ENCODE measurements around the gene LSM3. TPM values are rescaled to one million over a fixed set of nuclear protein-coding genes. Genes with fewer than 3 reads are reported as not detected.

Gene LSM3
- total and polyA plus RNA-seq, 4 experiments from 2014 or later, result 7.2 to 30.7 (median 15.1) TPM

DNA sequence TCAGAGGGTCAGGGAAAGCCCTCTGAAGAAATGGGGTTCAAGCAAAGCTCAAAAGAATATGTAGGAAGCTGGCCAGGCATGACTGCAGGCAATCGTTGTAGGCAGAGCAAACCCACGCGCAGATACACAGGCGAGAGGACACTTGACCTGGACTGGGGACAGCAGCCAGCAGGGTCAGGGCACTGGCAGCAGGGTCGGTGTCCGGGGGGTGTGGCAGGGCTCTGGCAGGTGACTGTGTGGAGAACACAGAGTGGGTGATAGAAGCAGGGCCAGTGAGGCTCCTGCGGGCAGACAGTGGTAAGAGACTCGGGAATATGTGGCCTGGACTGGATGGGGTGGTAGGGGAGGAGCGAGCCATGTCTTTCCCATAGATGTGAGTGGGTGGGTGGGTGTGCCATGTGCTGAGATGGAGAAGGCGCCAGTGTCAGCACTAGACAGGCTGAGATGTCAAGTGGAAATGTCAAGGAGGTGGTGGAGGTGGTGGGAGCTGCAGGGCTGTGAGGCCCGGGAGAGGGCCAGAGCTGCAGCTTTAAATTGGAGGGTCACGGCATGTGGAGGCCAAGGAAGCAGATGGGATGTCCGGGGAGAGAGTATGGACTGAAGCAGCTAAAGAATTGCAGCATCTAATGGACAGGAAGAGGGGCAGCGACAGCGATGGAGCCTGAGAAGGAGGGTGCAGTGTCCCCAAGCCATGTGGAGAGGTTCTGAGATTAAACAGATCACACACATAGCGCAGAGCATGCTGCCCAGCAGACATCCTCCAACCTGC, 40.3 kb upstream of the LSM3 start:
- no peaks in the 10 kb centered on the region for H3K9me3 ChIP-seq (ENCODE audit: control insufficient read depth in 1 of 2, low read length in 2 of 2)
- H3K4me3 ChIP-seq (ENCODE audit: low read length in 2 of 2), result no peak overlapping the region
- Mint-ChIP-seq H3K4me1 (peaks cover 32 to 48% (median 37%) of the 10 kb centered on the region in 4 donors), H3K4me3 (no peak overlapping the region), H3K27ac (peak overlapping the region; percentile 56 to 93 (median 65)), H3K36me3 (peaks cover 31 to 72% of the 10 kb centered on the region in 2 donors), H3K9me3 (no peaks in the 10 kb centered on the region), H3K27me3 (no peaks in the 10 kb centered on the region)
- peaks cover 34% of the 10 kb centered on the region for H3K36me3 ChIP-seq (ENCODE audit: insufficient read depth, low read length)
- ChIA-PET CTCF (ENCODE audit: partially characterized antibody) (no interaction called here), POLR2A (ENCODE audit: partially characterized antibody) (interaction anchor here (9.9 to 18.6 kb wide), 2 partner anchors 9 to 39 kb away, joined by 220 to 342 read pairs; partner anchors contain the start of genes CHCHD4, LSM3, TMEM43 and XPC)
- no peaks in the 10 kb centered on the region for H3K27me3 ChIP-seq (ENCODE audit: insufficient read depth, low read length)
- intact Hi-C loops (cut with micrococcal nuclease), result no loop called here
- peaks cover 37% of the 10 kb centered on the region for H3K4me1 ChIP-seq (ENCODE audit: insufficient read depth, low read length)
- no peak overlapping the region for H3K27ac ChIP-seq (ENCODE audit: low read depth, low read length)
- DNase-seq, result no peak

DNA sequence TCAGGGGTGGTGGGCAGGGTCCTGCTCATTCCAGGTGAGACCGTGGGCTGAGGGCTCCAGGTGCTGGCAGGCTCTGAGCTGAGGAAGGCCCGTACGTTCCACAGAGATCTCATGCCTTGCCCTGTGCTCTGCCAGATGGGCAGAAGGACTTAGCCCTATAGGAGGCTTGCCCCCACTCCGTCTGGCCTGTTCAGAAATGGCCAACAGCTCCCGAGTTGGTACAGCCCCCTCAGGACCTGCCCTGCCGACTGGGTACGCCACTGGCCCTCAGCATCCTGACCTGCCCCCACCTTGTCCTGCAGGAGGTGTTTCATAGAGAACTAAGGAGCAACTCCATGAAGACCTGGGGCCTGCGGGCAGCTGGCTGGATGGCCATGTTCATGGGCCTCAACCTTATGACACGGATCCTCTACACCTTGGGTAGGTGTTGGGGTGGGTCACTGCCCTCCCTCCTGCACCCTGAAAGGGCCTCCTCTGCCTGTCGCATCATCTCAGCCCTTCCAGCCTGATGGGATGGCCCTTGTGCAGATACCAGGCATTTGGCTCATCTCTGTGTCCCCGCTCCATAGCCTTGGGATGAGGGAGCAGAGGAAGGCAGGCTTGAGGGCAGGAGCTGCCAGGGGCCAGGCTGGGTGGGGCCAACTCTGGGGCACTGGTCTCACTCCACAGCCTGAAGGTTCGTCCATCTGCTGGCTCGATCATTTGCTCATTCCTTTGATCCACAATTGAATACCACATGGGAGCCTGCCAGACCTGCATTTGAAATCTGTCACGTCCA, 39.5 kb upstream of the LSM3 start:
- H3K9me3 ChIP-seq (ENCODE audit: control insufficient read depth in 1 of 2, low read length in 2 of 2), result no peaks in the 10 kb centered on the region
- no peak overlapping the region for H3K4me3 ChIP-seq (ENCODE audit: low read length in 2 of 2)
- peaks cover 35 to 56% (median 42%) of the 10 kb centered on the region in 4 donors for H3K4me1 Mint-ChIP-seq
- no peaks in the 10 kb centered on the region for H3K9me3 Mint-ChIP-seq
- ChIA-PET POLR2A (ENCODE audit: partially characterized antibody) (interaction anchor here (9.9 to 18.6 kb wide), 2 partner anchors 10 to 38 kb away, joined by 220 to 342 read pairs; partner anchors contain the start of genes CHCHD4, LSM3, TMEM43 and XPC), CTCF (ENCODE audit: partially characterized antibody) (no interaction called here)
- peak overlapping the region; percentile 47 to 100 (median 74) for H3K27ac Mint-ChIP-seq
- H3K36me3 Mint-ChIP-seq, result peaks cover 31 to 65% of the 10 kb centered on the region in 2 donors
- H3K27me3 Mint-ChIP-seq, result no peaks in the 10 kb centered on the region
- no peaks in the 10 kb centered on the region for H3K27me3 ChIP-seq (ENCODE audit: insufficient read depth, low read length)
- intact Hi-C loops (cut with micrococcal nuclease), result no loop called here
- no peak overlapping the region for H3K4me3 Mint-ChIP-seq
- no peak overlapping the region for H3K27ac ChIP-seq (ENCODE audit: low read depth, low read length)
- no peak for DNase-seq
- peaks cover 27% of the 10 kb centered on the region for H3K36me3 ChIP-seq (ENCODE audit: insufficient read depth, low read length)
- H3K4me1 ChIP-seq (ENCODE audit: insufficient read depth, low read length), result peaks cover 45% of the 10 kb centered on the region

DNA sequence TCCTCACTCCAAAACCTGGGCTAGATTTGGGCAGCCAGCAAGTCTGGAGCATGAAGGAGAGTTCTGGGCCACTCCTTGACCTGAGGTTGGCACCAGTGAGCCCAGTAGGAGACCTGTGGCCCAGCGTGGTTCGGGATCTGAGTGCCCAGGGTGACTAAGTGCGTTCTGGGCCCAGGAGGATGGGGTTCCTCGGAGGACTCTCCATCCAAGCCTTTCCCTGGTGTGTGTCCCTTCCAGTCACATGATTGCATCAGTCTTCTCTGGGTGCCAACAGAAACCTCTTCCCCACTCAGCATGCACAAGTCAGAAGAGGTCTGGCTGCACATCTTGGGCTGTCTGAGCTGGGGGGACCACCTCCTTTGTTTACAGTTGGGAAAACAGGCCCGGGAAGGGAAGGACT, 38.8 kb upstream of the LSM3 start:
- peaks cover 31 to 63% of the 10 kb centered on the region in 2 donors for H3K36me3 Mint-ChIP-seq
- no peaks in the 10 kb centered on the region for H3K9me3 Mint-ChIP-seq
- Histone ChIP-seq H3K4me1 (ENCODE audit: insufficient read depth, low read length) (peaks cover 52% of the 10 kb centered on the region), H3K27me3 (ENCODE audit: insufficient read depth, low read length) (no peaks in the 10 kb centered on the region), H3K4me3 (ENCODE audit: low read length in 2 of 2) (no peak overlapping the region), H3K9me3 (ENCODE audit: control insufficient read depth in 1 of 2, low read length in 2 of 2) (no peaks in the 10 kb centered on the region), H3K36me3 (ENCODE audit: insufficient read depth, low read length) (peaks cover 20% of the 10 kb centered on the region), H3K27ac (ENCODE audit: low read depth, low read length) (peak overlapping the region; percentile 95)
- peak overlapping the region in 1 of 8 donors; percentile 43 for H3K4me3 Mint-ChIP-seq
- peaks cover 41 to 63% (median 49%) of the 10 kb centered on the region in 4 donors for H3K4me1 Mint-ChIP-seq
- H3K27ac Mint-ChIP-seq, result peak overlapping the region in 6 of 7 donors; percentile 47 to 100 (median 95)
- no peak for DNase-seq
- ChIA-PET POLR2A (ENCODE audit: partially characterized antibody) (interaction anchor here (9.9 to 18.6 kb wide), 2 partner anchors 11 to 37 kb away, joined by 220 to 342 read pairs; partner anchors contain the start of genes CHCHD4, LSM3, TMEM43 and XPC), CTCF (ENCODE audit: partially characterized antibody) (no interaction called here)
- intact Hi-C loops (cut with micrococcal nuclease), result loop anchor here (5.0 kb wide), 1 partner anchor 242 kb away; no protein-coding TSS in a partner anchor
- no peaks in the 10 kb centered on the region for H3K27me3 Mint-ChIP-seq

DNA sequence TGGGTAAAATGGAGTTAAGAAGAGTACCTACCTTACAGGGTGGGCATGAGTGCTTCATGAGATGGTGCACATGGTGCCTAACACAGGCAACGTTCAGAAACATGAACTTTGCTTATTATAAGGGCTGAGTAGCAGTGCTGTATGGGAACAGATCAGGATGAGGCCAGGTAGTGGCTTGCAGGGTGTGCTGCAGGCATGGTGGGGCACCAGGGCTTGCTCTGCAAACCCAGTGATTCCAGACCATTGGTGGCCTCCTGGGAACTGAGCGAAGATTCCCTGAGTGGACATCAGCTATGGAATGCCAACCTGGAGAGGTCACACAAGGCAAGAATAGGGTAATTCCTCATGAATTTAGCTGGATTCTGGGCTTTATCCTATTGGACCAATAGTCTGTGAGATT, 37.9 kb upstream of the LSM3 start:
- Mint-ChIP-seq H3K4me3 (peak overlapping the region in 3 of 8 donors; percentile 56 to 71 (median 69)), H3K27ac (peak overlapping the region; percentile 95 to 100 (median 100)), H3K27me3 (no peaks in the 10 kb centered on the region), H3K9me3 (no peaks in the 10 kb centered on the region), H3K36me3 (peaks cover 29 to 60% of the 10 kb centered on the region in 2 donors), H3K4me1 (peaks cover 46 to 72% (median 54%) of the 10 kb centered on the region in 4 donors)
- Histone ChIP-seq H3K36me3 (ENCODE audit: insufficient read depth, low read length) (peaks cover 17% of the 10 kb centered on the region), H3K27me3 (ENCODE audit: insufficient read depth, low read length) (no peaks in the 10 kb centered on the region), H3K4me3 (ENCODE audit: low read length in 2 of 2) (no peak overlapping the region), H3K27ac (ENCODE audit: low read depth, low read length) (peak overlapping the region; percentile 95), H3K9me3 (ENCODE audit: control insufficient read depth in 1 of 2, low read length in 2 of 2) (no peaks in the 10 kb centered on the region), H3K4me1 (ENCODE audit: insufficient read depth, low read length) (peaks cover 61% of the 10 kb centered on the region)
- intact Hi-C loops (cut with micrococcal nuclease), result loop anchor here (5.0 kb wide), 1 partner anchor 243 kb away; no protein-coding TSS in a partner anchor
- ChIA-PET CTCF (ENCODE audit: partially characterized antibody) (interaction anchor here (1.1 to 3.2 kb wide), 2 partner anchors 16 to 63 kb away, joined by 4 to 10 read pairs; partner anchors contain the start of genes CHCHD4 and TMEM43), POLR2A (ENCODE audit: partially characterized antibody) (interaction anchor here (0.6 to 18.6 kb wide), 3 partner anchors 9 to 36 kb away, joined by 3 to 342 read pairs (median 220); partner anchors contain the start of genes CHCHD4, LSM3, TMEM43 and XPC)
- no peak for DNase-seq

DNA sequence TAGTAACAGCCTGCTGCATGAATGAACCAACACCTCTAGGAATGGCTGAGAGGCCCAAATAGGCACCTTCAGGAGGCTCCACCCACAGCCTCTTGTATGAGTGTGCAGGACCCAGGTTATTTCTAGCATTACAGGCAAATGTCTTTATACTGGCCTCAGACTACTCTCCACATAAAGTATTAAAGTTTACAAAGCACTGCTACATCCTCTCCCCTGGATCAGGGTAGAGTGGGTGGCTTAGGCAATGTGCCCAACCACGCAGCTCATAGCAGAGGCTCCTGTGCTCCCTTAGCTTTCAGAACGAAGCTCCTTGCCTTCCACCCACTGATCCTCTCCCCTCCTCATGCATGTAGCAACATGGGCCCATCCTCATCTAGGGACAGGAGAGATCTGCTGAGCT, 37.5 kb upstream of the LSM3 start:
- POLR2A ChIA-PET (ENCODE audit: partially characterized antibody), result interaction anchor here (0.6 to 18.6 kb wide), 4 partner anchors 9 to 36 kb away, joined by 3 to 342 read pairs (median 112); partner anchors contain the start of genes CHCHD4, LSM3, TMEM43 and XPC
- H3K4me3 ChIP-seq (ENCODE audit: low read length in 2 of 2), result no peak overlapping the region
- H3K36me3 ChIP-seq (ENCODE audit: insufficient read depth, low read length), result peaks cover 15% of the 10 kb centered on the region
- H3K4me1 ChIP-seq (ENCODE audit: insufficient read depth, low read length), result peaks cover 66% of the 10 kb centered on the region
- no peaks in the 10 kb centered on the region for H3K27me3 ChIP-seq (ENCODE audit: insufficient read depth, low read length)
- intact Hi-C loops (cut with micrococcal nuclease), result loop anchor here (5.0 kb wide), 1 partner anchor 244 kb away; no protein-coding TSS in a partner anchor
- CTCF ChIA-PET (ENCODE audit: partially characterized antibody), result interaction anchor here (1.1 to 3.2 kb wide), 2 partner anchors 16 to 63 kb away, joined by 4 to 10 read pairs; partner anchors contain the start of genes CHCHD4 and TMEM43
- Mint-ChIP-seq H3K27me3 (no peaks in the 10 kb centered on the region), H3K4me3 (peak overlapping the region in 6 of 8 donors; percentile 46 to 77 (median 64)), H3K4me1 (peaks cover 46 to 76% (median 55%) of the 10 kb centered on the region in 4 donors), H3K36me3 (peaks cover 24 to 59% of the 10 kb centered on the region in 2 donors), H3K27ac (peak overlapping the region; percentile 95 to 100 (median 100)), H3K9me3 (no peaks in the 10 kb centered on the region)
- peak overlapping the region; percentile 95 for H3K27ac ChIP-seq (ENCODE audit: low read depth, low read length)
- no peak for DNase-seq
- no peaks in the 10 kb centered on the region for H3K9me3 ChIP-seq (ENCODE audit: control insufficient read depth in 1 of 2, low read length in 2 of 2)

DNA sequence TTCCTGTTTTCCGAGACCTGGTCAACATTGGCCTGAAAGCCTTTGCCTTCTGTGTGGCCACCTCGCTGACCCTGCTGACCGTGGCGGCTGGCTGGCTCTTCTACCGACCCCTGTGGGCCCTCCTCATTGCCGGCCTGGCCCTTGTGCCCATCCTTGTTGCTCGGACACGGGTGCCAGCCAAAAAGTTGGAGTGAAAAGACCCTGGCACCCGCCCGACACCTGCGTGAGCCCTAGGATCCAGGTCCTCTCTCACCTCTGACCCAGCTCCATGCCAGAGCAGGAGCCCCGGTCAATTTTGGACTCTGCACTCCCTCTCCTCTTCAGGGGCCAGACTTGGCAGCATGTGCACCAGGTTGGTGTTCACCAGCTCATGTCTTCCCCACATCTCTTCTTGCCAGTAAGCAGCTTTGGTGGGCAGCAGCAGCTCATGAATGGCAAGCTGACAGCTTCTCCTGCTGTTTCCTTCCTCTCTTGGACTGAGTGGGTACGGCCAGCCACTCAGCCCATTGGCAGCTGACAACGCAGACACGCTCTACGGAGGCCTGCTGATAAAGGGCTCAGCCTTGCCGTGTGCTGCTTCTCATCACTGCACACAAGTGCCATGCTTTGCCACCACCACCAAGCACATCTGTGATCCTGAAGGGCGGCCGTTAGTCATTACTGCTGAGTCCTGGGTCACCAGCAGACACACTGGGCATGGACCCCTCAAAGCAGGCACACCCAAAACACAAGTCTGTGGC, 36.8 kb upstream of the LSM3 start:
- ChIA-PET CTCF (ENCODE audit: partially characterized antibody) (interaction anchor here (1.1 to 5.8 kb wide), 5 partner anchors 17 to 62 kb away, joined by 4 to 41 read pairs (median 10); partner anchors contain the start of genes CHCHD4, LSM3, TMEM43 and XPC), POLR2A (ENCODE audit: partially characterized antibody) (interaction anchor here (1.1 to 18.6 kb wide), 6 partner anchors 11 to 261 kb away, joined by 4 to 342 read pairs (median 6); partner anchors contain the start of genes CHCHD4, LSM3, SLC6A6 and TMEM43)
- peaks cover 24 to 62% of the 10 kb centered on the region in 2 donors for H3K36me3 Mint-ChIP-seq
- H3K4me1 Mint-ChIP-seq, result peaks cover 49 to 81% (median 59%) of the 10 kb centered on the region in 4 donors
- peak overlapping the region; percentile 95 for H3K27ac ChIP-seq (ENCODE audit: low read depth, low read length)
- peaks cover 67% of the 10 kb centered on the region for H3K4me1 ChIP-seq (ENCODE audit: insufficient read depth, low read length)
- H3K27ac Mint-ChIP-seq, result peak overlapping the region; percentile 95 to 100 (median 100)
- H3K9me3 ChIP-seq (ENCODE audit: control insufficient read depth in 1 of 2, low read length in 2 of 2), result no peaks in the 10 kb centered on the region
- peak overlapping the region; percentile 58 to 84 (median 76) for H3K4me3 Mint-ChIP-seq
- H3K27me3 Mint-ChIP-seq, result no peaks in the 10 kb centered on the region
- peak in 1 of 5 donors; percentile 53 for DNase-seq
- peak overlapping the region in 1 of 2 donors; percentile 40 for H3K4me3 ChIP-seq (ENCODE audit: low read length in 2 of 2)
- no peaks in the 10 kb centered on the region for H3K9me3 Mint-ChIP-seq
- no peaks in the 10 kb centered on the region for H3K27me3 ChIP-seq (ENCODE audit: insufficient read depth, low read length)
- peaks cover 19% of the 10 kb centered on the region for H3K36me3 ChIP-seq (ENCODE audit: insufficient read depth, low read length)
- intact Hi-C loops (cut with micrococcal nuclease), result loop anchor here (5.0 kb wide), 1 partner anchor 244 kb away; no protein-coding TSS in a partner anchor
